ENCODE measurements around the gene ZKSCAN4.

The ZKSCAN4 gene

DNA sequence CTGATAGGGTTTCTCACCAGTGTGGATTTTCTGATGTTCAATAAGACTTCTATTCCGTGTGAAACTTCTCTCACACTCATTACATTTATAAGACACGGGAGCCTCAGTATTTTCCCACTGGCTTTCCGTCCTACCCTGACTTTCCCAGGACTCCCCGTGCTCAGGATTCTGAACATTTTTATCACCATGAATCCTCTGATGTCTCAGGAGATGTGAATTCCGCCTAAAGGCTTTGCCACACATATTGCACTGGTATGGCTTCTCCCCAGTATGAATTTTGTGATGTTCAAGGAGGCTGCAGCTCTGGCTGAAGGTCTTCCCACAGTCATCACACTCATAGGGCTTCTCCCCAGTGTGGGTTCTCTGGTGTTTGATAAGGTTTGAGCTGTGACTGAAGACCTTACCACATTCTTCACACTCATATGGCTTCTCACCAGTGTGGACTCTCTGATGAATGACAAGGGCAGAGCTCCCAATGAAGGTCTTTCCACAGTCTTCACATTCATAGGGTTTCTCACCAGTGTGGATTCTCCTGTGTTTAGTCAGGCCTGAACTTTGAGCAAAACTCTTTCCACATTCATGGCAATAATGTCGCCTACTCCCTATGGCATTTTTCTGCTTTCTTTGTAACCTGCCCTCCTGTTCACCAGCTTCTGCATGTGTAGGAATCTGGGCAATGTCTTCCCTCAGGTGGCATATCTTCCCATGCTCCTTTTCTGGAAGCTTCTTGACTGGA, 6.7 kb downstream of the ZKSCAN4 start:
- no peak for DNase-seq

DNA sequence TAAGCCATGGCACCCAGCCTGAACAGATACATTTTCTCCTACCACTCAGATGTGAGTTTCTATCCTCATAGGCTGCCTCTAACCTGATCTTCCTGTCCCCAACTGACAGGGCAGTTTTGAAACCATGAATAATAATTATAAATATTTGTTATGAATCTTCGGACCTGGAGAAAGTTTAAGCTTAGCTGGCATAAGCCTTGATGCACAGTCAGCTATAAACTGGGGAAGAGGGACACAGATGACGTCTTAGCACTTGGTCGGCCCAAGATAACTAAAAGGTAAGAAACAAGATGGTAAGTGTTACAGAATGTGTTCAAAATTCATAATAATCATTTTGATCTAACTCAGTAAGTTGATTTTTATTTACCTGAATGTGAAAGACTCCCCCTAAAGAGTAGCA, 8.1 kb downstream of the ZKSCAN4 start:
- no peak for DNase-seq

GRCh38 chr6:28240471-28240870, 11.6 kb downstream of the ZKSCAN4 start:
- DNase-seq: no peak

GRCh38 chr6:28239636-28240035, 12.4 kb downstream of the ZKSCAN4 start:
- DNase-seq: no peak

GRCh38 chr6:28235912-28236452, 16.1 kb downstream of the ZKSCAN4 start:
- DNase-seq: no peak

DNA sequence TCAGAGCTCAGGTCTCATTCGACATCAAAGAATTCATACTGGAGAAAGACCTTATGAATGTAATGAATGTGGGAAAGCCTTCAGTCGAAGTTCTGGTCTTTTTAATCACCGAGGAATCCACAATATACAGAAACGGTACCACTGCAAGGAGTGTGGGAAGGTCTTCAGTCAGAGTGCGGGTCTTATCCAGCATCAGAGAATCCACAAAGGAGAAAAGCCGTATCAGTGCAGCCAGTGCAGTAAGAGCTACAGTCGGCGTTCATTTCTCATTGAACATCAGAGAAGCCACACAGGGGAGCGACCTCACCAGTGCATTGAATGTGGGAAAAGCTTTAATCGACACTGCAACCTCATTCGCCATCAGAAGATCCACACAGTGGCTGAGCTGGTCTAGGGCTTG, 19.3 kb downstream of the ZKSCAN4 start:
- DNase-seq: no peak

GRCh38 chr6:28226460-28226859, 25.6 kb downstream of the ZKSCAN4 start:
- no peak for DNase-seq

- peak; percentile 60 for DNase-seq
Observed at GRCh38 chr6:28225056-28225834, 26.8 kb downstream of the ZKSCAN4 start, which contains the start of gene ZSCAN9. ZSCAN9 (plus strand) TSS chr6:28225275; CDS start chr6:28227085, 1,810 bp downstream.

- DNase-seq: no peak
Observed at GRCh38 chr6:28224131-28225055, 27.7 kb downstream of the ZKSCAN4 start.

GRCh38 chr6:28220257-28221133, 31.6 kb downstream of the ZKSCAN4 start:
- DNase-seq: no peak

- DNase-seq: peak; percentile 26
Observed at GRCh38 chr6:28218312-28219248, 33.5 kb downstream of the ZKSCAN4 start.

GRCh38 chr6:28217890-28218289, 34.2 kb downstream of the ZKSCAN4 start:
- no peak for DNase-seq

- no peak for DNase-seq
Observed at GRCh38 chr6:28215425-28215824, 36.6 kb downstream of the ZKSCAN4 start.

GRCh38 chr6:28213213-28213523, 38.9 kb downstream of the ZKSCAN4 start:
- no peak for DNase-seq

- peak; percentile 49 for DNase-seq
Observed at GRCh38 chr6:28212510-28213212, 39.4 kb downstream of the ZKSCAN4 start.

DNA sequence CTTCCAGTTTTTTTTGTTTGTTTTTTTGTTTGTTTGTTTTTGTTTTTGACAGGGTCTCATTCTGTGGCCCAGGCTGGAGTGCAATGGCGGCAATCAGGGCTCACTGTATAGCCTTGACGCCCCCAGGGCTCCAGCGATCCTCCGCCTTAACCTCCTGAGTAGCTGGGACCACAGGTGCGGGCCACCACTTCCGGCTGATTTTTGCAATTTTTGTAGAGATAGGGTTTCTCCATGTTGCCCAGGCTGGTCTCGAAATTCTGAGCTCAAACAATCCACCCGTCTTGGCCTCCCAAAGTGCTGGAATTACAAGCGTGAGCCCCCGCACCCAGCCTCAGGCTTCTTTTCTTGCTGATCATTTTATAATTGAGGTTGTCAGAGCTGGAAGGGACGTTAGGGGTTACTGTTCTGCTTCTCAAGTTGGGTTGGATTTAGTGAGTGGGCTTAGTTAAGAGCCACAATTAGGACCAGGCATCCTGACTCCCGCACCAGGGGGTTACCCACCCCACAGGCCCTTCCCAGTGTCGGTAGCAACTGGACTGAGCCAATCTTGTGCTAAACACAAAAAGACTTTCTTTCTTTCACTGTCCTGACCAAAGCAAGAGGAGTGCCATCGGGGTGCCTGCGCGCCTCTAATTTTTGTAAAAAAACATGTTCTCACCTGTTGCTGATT, 40.1 kb downstream of the ZKSCAN4 start:
- DNase-seq: no peak

- no peak for DNase-seq
Observed at GRCh38 chr6:28209753-28210535, 42.1 kb downstream of the ZKSCAN4 start.

DNA sequence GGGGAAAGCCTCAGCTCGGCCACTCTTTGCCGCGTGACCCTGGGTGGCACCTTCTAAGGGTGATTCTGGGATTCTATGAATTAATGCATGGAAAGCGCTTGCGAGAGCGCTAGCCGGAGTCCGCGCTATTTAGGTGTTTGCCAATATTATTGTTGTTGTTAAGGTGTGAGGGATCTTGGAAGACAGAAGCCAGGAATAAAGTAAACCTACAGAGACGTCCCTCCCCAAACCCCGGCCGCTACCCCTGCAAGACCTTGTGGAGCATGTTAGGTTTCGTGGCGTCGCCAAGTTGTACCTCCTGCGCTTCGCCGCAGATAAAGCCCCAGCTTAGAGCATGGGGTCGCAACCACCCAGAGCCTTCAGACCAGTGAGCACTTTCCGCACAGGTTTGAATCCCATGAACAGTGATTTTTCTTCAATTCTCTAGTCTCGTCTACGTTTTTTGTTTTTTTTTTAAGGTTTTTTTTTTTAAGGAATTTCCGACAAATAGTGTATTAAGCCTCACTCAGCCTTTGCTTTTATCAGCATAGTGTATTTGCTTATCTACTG, 43.9 kb downstream of the ZKSCAN4 start:
- no peak for DNase-seq
